ENCODE measurements around the gene HMSD.
"Not testable (repeated sequence)": the region's sequence is repeated elsewhere in the genome, so short reads cannot be mapped to it uniquely, and the experiment has no call there.

The HMSD gene

GRCh38 chr18:63949068-63949737 is at the start of gene HMSD:
HMSD (plus strand) TSS chr18:63949301; CDS start chr18:63953456, 4,155 bp downstream.
- peak within 1 kb of the TSS; percentile 54 for H3K27ac Mint-ChIP-seq (ENCODE audit: low read depth)
- peaks cover 27% of the 10 kb centered on the region for H3K4me1 Mint-ChIP-seq
- peak within 1 kb of the TSS; percentile 79 for H3K4me3 Mint-ChIP-seq
- DNase-seq (ENCODE audit: low spot score in 2 of 2) (peak in 1 of 2 donors; percentile 16), ATAC-seq (replicated peaks; ENCODE audit: extremely low read depth, poor library complexity, severe bottlenecking) (peak; percentile 88)
- H3K36me3 Mint-ChIP-seq (ENCODE audit: insufficient read depth) = no peaks in the 10 kb centered on the region
- peaks cover 5% of the 10 kb centered on the region for H3K9me3 Mint-ChIP-seq
- peaks cover 8% of the 10 kb centered on the region for H3K27me3 Mint-ChIP-seq

DNA sequence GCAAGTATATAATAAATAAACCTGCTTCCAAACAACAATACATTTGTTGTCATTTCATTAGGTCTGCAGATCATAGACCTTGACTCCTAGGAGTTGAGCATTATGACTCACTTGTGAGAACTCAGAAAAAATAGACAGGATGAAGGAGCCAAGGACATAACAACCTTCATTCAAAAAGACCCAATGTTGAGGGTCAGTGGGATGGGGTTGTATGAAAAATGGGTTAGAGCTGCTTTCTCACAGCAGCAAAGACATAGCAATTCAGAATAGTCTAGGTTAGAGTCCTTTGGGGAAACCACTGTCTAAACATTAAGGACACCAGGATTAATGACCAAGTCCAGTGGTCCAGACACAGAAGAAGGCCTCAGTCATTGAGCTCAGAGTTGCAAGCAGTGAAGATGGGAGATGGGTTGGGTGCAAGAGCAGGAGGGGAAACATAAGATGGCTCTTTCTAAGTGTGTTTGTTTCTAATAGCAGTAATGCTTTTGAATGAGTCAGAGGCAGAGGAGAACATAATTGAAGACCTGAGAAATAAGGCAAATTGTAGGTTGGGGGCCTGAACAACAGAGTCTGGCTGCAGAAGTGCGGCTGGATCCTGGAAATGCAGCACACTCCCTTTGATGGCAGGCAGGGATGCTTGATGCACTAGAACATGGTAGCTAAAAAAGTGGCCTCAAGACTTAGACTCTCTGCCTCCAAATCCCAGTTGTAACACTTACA is 45.1 kb upstream of the HMSD start:
- no peak overlapping the region for H3K4me3 Mint-ChIP-seq

DNA sequence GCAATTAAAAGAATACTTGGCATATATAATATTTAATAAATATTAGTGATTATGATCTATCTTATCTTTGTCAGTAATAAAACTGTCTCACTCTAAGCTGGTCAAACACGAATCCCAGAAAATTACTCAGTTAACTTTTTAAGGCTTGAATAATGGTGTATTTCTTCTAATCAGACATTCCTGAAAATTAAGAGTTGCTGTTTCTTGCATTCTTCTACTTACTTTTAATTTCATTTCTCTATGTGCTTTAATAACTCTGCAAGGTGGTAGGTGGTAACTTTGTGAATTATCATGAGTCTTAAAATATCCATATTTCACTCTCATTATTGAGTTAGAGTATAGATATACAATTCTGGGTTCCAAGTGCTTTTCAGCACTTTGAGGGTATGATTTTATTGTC is 44.4 kb upstream of the HMSD start:
- ATAC-seq (replicated peaks; ENCODE audit: extremely low read depth, poor library complexity, severe bottlenecking) (no peak), DNase-seq (ENCODE audit: low spot score in 2 of 2) (no peak)
- Mint-ChIP-seq H3K27ac (ENCODE audit: low read depth) (no peak overlapping the region), H3K4me3 (no peak overlapping the region), H3K4me1 (no peaks in the 10 kb centered on the region), H3K36me3 (ENCODE audit: insufficient read depth) (no peaks in the 10 kb centered on the region), H3K9me3 (no peaks in the 10 kb centered on the region), H3K27me3 (peaks cover 33% of the 10 kb centered on the region)

More for the DNA sequence above, 45.1 kb upstream of the HMSD start:
- no peaks in the 10 kb centered on the region for H3K4me1 Mint-ChIP-seq
- no peak for ATAC-seq (replicated peaks; ENCODE audit: extremely low read depth, poor library complexity, severe bottlenecking)
- no peak for DNase-seq (ENCODE audit: low spot score in 2 of 2)
- no peaks in the 10 kb centered on the region for H3K9me3 Mint-ChIP-seq
- no peaks in the 10 kb centered on the region for H3K36me3 Mint-ChIP-seq (ENCODE audit: insufficient read depth)
- no peak overlapping the region for H3K27ac Mint-ChIP-seq (ENCODE audit: low read depth)
- H3K27me3 Mint-ChIP-seq = peaks cover 33% of the 10 kb centered on the region

GRCh38 chr18:63905361-63905760 is 43.7 kb upstream of the HMSD start:
- H3K9me3 Mint-ChIP-seq = no peaks in the 10 kb centered on the region

GRCh38 chr18:63906056-63906455 is 43.0 kb upstream of the HMSD start:
- no peaks in the 10 kb centered on the region for H3K4me1 Mint-ChIP-seq
- peaks cover 41% of the 10 kb centered on the region for H3K27me3 Mint-ChIP-seq
- no peaks in the 10 kb centered on the region for H3K36me3 Mint-ChIP-seq (ENCODE audit: insufficient read depth)

More at GRCh38 chr18:63905361-63905760, 43.7 kb upstream of the HMSD start:
- no peak overlapping the region for H3K4me3 Mint-ChIP-seq
- DNase-seq (ENCODE audit: low spot score in 2 of 2) = no peak
- H3K36me3 Mint-ChIP-seq (ENCODE audit: insufficient read depth) = no peaks in the 10 kb centered on the region
- peaks cover 34% of the 10 kb centered on the region for H3K27me3 Mint-ChIP-seq
- ATAC-seq (replicated peaks; ENCODE audit: extremely low read depth, poor library complexity, severe bottlenecking) = no peak
- no peak overlapping the region for H3K27ac Mint-ChIP-seq (ENCODE audit: low read depth)
- no peaks in the 10 kb centered on the region for H3K4me1 Mint-ChIP-seq

DNA sequence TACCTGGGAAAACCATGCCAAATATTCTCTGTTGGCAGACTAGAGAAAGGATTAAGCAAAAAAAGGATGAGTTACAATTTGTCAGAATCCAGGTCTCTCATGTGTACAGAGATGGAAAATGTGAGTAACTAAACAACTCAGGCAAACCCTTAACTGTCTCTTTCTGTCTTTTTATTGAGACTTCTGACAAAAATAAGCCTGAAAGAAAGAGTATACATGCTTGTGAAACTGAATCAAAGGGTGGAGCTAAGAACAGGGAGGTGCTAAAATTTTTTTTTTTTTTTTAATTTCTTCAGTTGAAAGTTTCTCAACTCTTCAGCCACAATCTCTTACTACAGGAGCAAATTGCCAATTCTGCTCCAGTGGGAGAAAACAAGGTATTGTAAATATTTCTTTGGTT is 41.4 kb upstream of the HMSD start, which contains the start of gene SERPINB10:
Gene SERPINB10, plus strand, starts transcription at position 295 of the 400 bp plus-strand sequence. CDS start 7,553 bp downstream, outside the sequence.
- Mint-ChIP-seq H3K27ac (ENCODE audit: low read depth) (no peak within 1 kb of the TSS), H3K9me3 (no peaks in the 10 kb centered on the region), H3K36me3 (ENCODE audit: insufficient read depth) (no peaks in the 10 kb centered on the region), H3K4me1 (no peaks in the 10 kb centered on the region), H3K27me3 (peaks cover 52% of the 10 kb centered on the region), H3K4me3 (no peak within 1 kb of the TSS)
- DNase-seq (ENCODE audit: low spot score in 2 of 2) (no peak), ATAC-seq (replicated peaks; ENCODE audit: extremely low read depth, poor library complexity, severe bottlenecking) (no peak)

More at GRCh38 chr18:63906056-63906455, 43.0 kb upstream of the HMSD start:
- Mint-ChIP-seq H3K9me3 (no peaks in the 10 kb centered on the region), H3K4me3 (no peak overlapping the region), H3K27ac (ENCODE audit: low read depth) (no peak overlapping the region)
- no peak for DNase-seq (ENCODE audit: low spot score in 2 of 2)
- ATAC-seq (replicated peaks; ENCODE audit: extremely low read depth, poor library complexity, severe bottlenecking) = no peak

- Mint-ChIP-seq H3K36me3 (ENCODE audit: insufficient read depth) (no peaks in the 10 kb centered on the region), H3K27me3 (peaks cover 60% of the 10 kb centered on the region), H3K27ac (ENCODE audit: low read depth) (no peak overlapping the region), H3K9me3 (no peaks in the 10 kb centered on the region), H3K4me3 (no peak overlapping the region), H3K4me1 (no peaks in the 10 kb centered on the region)
- DNase-seq (ENCODE audit: low spot score in 2 of 2) (no peak), ATAC-seq (replicated peaks; ENCODE audit: extremely low read depth, poor library complexity, severe bottlenecking) (no peak)
Observed at GRCh38 chr18:63908858-63909257, 40.2 kb upstream of the HMSD start.

DNA sequence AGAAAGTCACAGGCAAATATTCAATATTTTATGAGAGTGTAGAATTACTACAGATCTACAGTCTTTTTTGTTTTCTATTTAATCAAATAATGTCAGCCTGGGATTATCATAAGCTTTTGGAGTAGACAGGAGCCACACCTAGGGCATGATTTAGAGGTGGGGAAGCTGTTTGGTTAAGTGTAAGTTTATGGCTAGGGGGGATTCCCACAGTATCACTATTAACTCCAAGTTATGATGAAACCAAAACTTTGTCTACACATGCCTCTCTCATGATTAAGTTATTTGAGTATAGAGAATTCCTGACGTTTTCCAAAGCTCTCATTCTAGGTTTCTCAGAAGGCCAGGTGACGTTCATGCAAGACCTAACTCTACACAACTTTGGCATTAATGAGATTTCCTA is 39.2 kb upstream of the HMSD start:
- ATAC-seq (replicated peaks; ENCODE audit: extremely low read depth, poor library complexity, severe bottlenecking) = no peak
- Mint-ChIP-seq H3K9me3 (no peaks in the 10 kb centered on the region), H3K4me1 (no peaks in the 10 kb centered on the region)

DNA sequence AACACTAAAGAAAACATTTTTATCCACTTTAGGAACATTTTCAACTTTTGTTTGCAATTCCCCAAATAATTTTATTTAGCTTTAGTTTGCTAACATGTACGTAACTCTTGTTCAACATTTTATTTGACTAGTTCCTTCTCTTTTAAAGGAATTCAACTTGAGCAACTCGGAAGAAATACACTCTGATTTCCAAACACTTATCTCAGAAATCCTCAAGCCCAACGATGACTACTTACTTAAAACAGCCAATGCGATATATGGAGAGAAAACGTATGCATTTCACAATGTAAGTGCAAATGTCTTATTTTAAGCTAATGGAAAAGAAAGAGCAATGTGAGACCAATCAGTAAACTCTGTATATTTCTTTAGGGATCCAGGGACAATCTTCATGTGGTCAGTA is 31.3 kb upstream of the HMSD start:
- DNase-seq (ENCODE audit: low spot score in 2 of 2) = no peak
- Mint-ChIP-seq H3K36me3 (ENCODE audit: insufficient read depth) (no peaks in the 10 kb centered on the region), H3K4me1 (no peaks in the 10 kb centered on the region), H3K9me3 (no peaks in the 10 kb centered on the region), H3K27me3 (peaks cover 51% of the 10 kb centered on the region), H3K4me3 (no peak overlapping the region), H3K27ac (ENCODE audit: low read depth) (no peak overlapping the region)
- no peak for ATAC-seq (replicated peaks; ENCODE audit: extremely low read depth, poor library complexity, severe bottlenecking)

More for the DNA sequence above, 39.2 kb upstream of the HMSD start:
- no peak for DNase-seq (ENCODE audit: low spot score in 2 of 2)
- no peak overlapping the region for H3K4me3 Mint-ChIP-seq
- no peak overlapping the region for H3K27ac Mint-ChIP-seq (ENCODE audit: low read depth)
- H3K36me3 Mint-ChIP-seq (ENCODE audit: insufficient read depth) = no peaks in the 10 kb centered on the region
- H3K27me3 Mint-ChIP-seq = peaks cover 70% of the 10 kb centered on the region

GRCh38 chr18:63922049-63922448 is 27.1 kb upstream of the HMSD start:
- Mint-ChIP-seq H3K4me3 (no peak overlapping the region), H3K36me3 (ENCODE audit: insufficient read depth) (no peaks in the 10 kb centered on the region), H3K9me3 (no peaks in the 10 kb centered on the region), H3K4me1 (no peaks in the 10 kb centered on the region), H3K27me3 (peaks cover 55% of the 10 kb centered on the region), H3K27ac (ENCODE audit: low read depth) (no peak overlapping the region)
- DNase-seq (ENCODE audit: low spot score in 2 of 2) = no peak
- ATAC-seq (replicated peaks; ENCODE audit: extremely low read depth, poor library complexity, severe bottlenecking) = no peak

DNA sequence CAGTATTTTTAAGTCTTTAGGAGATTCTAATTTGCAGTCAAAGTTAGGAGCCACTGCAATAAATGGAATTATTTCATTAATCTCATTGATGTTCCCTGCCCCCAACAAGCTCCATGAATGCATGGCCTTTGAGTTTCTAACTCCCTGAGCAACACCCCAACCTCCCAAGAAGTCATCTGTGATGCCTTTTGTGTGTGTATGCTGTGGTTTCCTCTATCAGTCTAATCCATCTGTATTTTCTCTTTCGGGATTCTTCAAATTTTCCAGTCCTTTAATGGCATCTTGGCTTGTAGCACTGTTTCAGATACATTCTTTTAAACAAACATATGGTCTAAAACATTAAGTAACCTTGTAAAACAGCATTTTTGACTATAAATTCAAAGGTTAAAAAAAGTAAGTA is 24.6 kb upstream of the HMSD start:
- H3K4me3 Mint-ChIP-seq = no peak overlapping the region
- H3K9me3 Mint-ChIP-seq = no peaks in the 10 kb centered on the region
- no peaks in the 10 kb centered on the region for H3K4me1 Mint-ChIP-seq
- H3K27me3 Mint-ChIP-seq = peaks cover 55% of the 10 kb centered on the region
- no peak overlapping the region for H3K27ac Mint-ChIP-seq (ENCODE audit: low read depth)
- DNase-seq (ENCODE audit: low spot score in 2 of 2) (no peak), ATAC-seq (replicated peaks; ENCODE audit: extremely low read depth, poor library complexity, severe bottlenecking) (no peak)
- H3K36me3 Mint-ChIP-seq (ENCODE audit: insufficient read depth) = no peaks in the 10 kb centered on the region

GRCh38 chr18:63928331-63928730 is 20.8 kb upstream of the HMSD start:
- no peaks in the 10 kb centered on the region for H3K36me3 Mint-ChIP-seq (ENCODE audit: insufficient read depth)
- no peak overlapping the region for H3K27ac Mint-ChIP-seq (ENCODE audit: low read depth)
- peaks cover 54% of the 10 kb centered on the region for H3K27me3 Mint-ChIP-seq
- no peaks in the 10 kb centered on the region for H3K4me1 Mint-ChIP-seq
- no peak for DNase-seq (ENCODE audit: low spot score in 2 of 2)
- H3K9me3 Mint-ChIP-seq = no peaks in the 10 kb centered on the region
- ATAC-seq (replicated peaks; ENCODE audit: extremely low read depth, poor library complexity, severe bottlenecking) = no peak
- no peak overlapping the region for H3K4me3 Mint-ChIP-seq

- H3K4me3 Mint-ChIP-seq; DNase-seq (ENCODE audit: low spot score in 2 of 2); ATAC-seq (replicated peaks; ENCODE audit: extremely low read depth, poor library complexity, severe bottlenecking); H3K9me3 Mint-ChIP-seq; H3K4me1 Mint-ChIP-seq; H3K36me3 Mint-ChIP-seq (ENCODE audit: insufficient read depth); H3K27ac Mint-ChIP-seq (ENCODE audit: low read depth): not testable (repeated sequence)
- H3K27me3 Mint-ChIP-seq = peaks cover 44% of the 10 kb centered on the region
Observed at GRCh38 chr18:63929369-63929768, 19.7 kb upstream of the HMSD start.
